Ishikawa (cell line): Measurements from ENCODE around the gene GALNT2.

Source experiments
- CEBPB ChIP-seq: IDR thresholded peaks from 2 replicates; pipeline ENCODE4 v1.6.1; 2012
- CREB1 ChIP-seq: IDR thresholded peaks from 2 replicates; pipeline ENCODE4 v1.6.1; 2012; ENCODE audit warnings: low read depth
- EGR1 ChIP-seq: IDR thresholded peaks from 2 replicates; pipeline ENCODE4 v1.6.1; 2012
- EP300 ChIP-seq: IDR thresholded peaks from 2 replicates; pipeline ENCODE4 v1.6.1; 2012; ENCODE audit warnings: borderline replicate concordance
- FOXM1 ChIP-seq: IDR thresholded peaks from 2 replicates; pipeline ENCODE4 v1.6.1; 2012; ENCODE audit warnings: low read depth, borderline replicate concordance
- NFIC ChIP-seq: IDR thresholded peaks from 2 replicates; pipeline ENCODE4 v1.6.1; 2012
- RAD21 ChIP-seq: IDR thresholded peaks from 2 replicates; pipeline ENCODE4 v1.6.1; 2012; ENCODE audit warnings: low read depth
- TAF1 ChIP-seq: IDR thresholded peaks from 2 replicates; pipeline ENCODE4 v1.6.1; 2012; ENCODE audit warnings: low read depth, mild to moderate bottlenecking
- TCF12 ChIP-seq: IDR thresholded peaks from 2 replicates; pipeline ENCODE4 v1.6.1; 2012; ENCODE audit warnings: low read depth
- TEAD4 ChIP-seq: IDR thresholded peaks from 2 replicates; pipeline ENCODE4 v1.6.1; 2012
- YY1 ChIP-seq: IDR thresholded peaks from 2 replicates; pipeline ENCODE4 v1.6.1; 2012; ENCODE audit warnings: low read depth
- ZBTB7A ChIP-seq: IDR thresholded peaks from 2 replicates; pipeline ENCODE4 v1.6.1; 2012; ENCODE audit warnings: low read depth
- TF ChIP-seq, protein P1 (sequence below): IDR thresholded peaks from 2 replicates; pipeline ENCODE4 v1.6.1; 2012; ENCODE audit warnings: low read depth, mild to moderate bottlenecking
- TF ChIP-seq, protein P2 (sequence below): IDR thresholded peaks from 2 replicates; pipeline ENCODE4 v1.6.1; 2012
- TF ChIP-seq, protein P3 (sequence below): IDR thresholded peaks from 2 replicates; pipeline ENCODE4 v1.6.1; 2012

The GALNT2 gene

DNA sequence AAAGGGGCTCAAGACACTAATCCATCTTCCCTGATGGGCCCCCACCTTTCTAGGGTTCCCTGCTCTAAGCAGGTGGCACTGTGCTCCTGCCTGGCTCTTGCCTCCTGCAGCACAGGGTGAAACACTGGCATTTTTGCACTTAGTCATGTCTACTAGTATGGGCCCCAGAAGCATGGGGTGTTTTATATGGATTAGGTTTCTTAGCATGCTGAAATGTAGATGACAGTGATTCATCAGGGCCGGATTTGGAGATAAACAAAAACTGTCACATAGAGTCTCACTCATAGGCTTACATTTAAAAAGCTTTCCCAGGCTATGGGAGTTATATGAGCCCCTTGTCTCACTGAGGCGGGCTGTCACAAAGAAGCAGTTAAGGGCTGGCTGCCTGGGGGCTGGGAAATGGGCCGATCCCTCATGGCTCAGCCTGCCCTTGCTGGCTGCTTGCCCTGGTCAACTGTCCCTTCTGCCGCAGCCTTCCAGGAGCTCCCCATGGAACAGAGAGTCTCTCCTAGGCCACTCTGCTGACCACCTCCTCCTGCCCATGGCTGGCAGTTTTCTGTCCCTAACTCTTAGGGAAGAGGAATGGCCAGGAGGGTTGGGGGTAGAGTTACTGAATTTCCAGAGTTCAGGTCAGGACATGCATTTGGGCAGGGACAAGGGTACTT is 6.5 kb downstream of the GALNT2 start:
- no peak for TF ChIP-seq TEAD4
- TF ChIP-seq TCF12 = no peak
- no peak for TF ChIP-seq TAF1
- no peak for TF ChIP-seq RAD21
- TF ChIP-seq, protein P1, sequence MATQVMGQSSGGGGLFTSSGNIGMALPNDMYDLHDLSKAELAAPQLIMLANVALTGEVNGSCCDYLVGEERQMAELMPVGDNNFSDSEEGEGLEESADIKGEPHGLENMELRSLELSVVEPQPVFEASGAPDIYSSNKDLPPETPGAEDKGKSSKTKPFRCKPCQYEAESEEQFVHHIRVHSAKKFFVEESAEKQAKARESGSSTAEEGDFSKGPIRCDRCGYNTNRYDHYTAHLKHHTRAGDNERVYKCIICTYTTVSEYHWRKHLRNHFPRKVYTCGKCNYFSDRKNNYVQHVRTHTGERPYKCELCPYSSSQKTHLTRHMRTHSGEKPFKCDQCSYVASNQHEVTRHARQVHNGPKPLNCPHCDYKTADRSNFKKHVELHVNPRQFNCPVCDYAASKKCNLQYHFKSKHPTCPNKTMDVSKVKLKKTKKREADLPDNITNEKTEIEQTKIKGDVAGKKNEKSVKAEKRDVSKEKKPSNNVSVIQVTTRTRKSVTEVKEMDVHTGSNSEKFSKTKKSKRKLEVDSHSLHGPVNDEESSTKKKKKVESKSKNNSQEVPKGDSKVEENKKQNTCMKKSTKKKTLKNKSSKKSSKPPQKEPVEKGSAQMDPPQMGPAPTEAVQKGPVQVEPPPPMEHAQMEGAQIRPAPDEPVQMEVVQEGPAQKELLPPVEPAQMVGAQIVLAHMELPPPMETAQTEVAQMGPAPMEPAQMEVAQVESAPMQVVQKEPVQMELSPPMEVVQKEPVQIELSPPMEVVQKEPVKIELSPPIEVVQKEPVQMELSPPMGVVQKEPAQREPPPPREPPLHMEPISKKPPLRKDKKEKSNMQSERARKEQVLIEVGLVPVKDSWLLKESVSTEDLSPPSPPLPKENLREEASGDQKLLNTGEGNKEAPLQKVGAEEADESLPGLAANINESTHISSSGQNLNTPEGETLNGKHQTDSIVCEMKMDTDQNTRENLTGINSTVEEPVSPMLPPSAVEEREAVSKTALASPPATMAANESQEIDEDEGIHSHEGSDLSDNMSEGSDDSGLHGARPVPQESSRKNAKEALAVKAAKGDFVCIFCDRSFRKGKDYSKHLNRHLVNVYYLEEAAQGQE = no peak
- TF ChIP-seq EP300 = no peak
- TF ChIP-seq EGR1 = no peak
- no peak for TF ChIP-seq ZBTB7A

DNA sequence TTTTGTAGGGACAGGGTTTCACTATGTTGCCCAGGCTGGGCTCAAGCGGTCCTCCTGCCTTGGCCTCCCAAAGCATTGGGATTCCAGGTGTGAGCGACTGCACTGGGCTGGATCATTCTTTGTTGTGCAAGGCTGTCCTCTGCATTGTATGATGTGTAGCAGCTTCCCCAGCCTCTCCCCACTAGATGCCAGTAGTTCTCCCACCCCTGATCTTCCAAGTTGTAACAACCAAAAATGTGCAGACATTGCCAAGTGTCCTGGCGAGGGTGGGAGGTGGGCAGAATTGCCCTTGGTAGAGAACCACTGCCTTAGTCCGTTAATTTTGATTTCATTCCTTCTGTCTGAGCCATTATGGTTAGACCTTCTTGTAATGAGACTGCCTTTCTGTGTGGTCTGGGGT is 7.2 kb downstream of the GALNT2 start:
- no peak for TF ChIP-seq CREB1
- TF ChIP-seq TAF1 = no peak
- no peak for TF ChIP-seq TEAD4
- TF ChIP-seq EGR1 = no peak
- TF ChIP-seq ZBTB7A = no peak
- no peak for TF ChIP-seq FOXM1
- no peak for TF ChIP-seq RAD21

DNA sequence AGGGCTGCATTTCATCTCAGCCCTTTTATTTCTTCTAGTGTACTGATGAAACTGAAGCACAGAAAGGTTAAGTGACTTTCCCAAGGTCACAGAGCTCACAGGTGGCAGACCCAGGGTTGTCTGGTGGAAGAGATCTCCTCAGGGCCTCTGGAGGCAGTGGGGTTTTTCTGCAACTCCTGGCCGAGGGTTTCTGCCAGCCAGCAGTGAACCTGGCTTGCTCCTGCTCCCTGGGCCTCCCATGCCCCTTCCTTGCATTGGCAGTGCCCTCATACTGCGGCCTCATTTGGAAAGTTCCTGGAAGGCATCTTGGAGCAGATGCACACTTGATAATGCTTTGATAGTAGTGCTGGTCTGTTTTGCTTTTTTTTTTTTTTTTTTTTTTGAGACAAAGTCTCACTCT is 7.7 kb downstream of the GALNT2 start:
- TF ChIP-seq, protein P1 = no peak
- TF ChIP-seq RAD21 (no peak), TCF12 (no peak)
- TF ChIP-seq, protein P2, sequence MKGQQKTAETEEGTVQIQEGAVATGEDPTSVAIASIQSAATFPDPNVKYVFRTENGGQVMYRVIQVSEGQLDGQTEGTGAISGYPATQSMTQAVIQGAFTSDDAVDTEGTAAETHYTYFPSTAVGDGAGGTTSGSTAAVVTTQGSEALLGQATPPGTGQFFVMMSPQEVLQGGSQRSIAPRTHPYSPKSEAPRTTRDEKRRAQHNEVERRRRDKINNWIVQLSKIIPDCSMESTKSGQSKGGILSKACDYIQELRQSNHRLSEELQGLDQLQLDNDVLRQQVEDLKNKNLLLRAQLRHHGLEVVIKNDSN = no peak

DNA sequence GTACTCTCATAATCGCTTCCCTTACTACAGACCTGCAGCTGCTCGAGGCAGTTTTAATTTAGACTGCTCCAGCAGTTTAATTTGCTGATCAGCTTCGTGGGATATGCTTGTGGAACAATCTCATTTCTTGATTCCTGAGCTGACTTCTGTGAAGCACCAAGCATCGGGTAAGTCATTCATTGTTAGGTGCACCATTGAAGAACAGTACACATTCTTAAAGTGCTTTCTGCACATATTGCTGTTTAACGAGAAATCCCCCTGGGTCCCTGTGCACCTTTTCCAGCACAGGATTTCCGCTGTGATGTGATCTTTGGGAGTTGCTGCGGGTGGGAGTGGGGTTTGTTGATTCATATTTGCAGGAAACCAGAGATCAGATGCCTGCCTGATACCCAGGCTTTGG is 9.1 kb downstream of the GALNT2 start:
- TF ChIP-seq TAF1 (no peak), EP300 (no peak), TCF12 (no peak), CREB1 (no peak), ZBTB7A (no peak), FOXM1 (no peak), CEBPB (no peak), YY1 (no peak), NFIC (no peak)
- TF ChIP-seq, protein P3, sequence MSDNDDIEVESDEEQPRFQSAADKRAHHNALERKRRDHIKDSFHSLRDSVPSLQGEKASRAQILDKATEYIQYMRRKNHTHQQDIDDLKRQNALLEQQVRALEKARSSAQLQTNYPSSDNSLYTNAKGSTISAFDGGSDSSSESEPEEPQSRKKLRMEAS = no peak
- TF ChIP-seq, protein P1 = no peak

DNA sequence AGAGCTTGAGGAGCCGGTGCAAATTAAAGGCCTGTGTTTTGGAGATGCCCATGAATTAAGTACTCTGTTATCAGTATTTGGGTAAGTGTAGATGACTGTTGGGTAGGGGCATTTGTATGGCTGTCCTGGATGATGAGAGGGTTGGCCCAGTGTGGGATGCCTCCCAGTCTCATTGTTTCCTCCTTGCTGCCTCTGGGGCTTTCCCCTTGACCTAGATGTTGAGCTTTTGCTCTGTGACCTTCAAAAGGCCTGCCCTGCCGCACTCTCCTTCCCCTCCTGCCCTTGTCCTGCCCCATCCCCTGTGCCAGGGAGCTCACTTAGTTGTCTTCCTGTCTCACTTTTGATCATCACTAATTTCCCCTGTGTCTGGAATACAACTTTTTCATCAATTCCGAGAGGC is 10.0 kb downstream of the GALNT2 start:
- no peak for TF ChIP-seq TEAD4
- TF ChIP-seq, protein P3 = no peak
- no peak for TF ChIP-seq NFIC
- TF ChIP-seq, protein P2 = no peak
- no peak for TF ChIP-seq EP300
- no peak for TF ChIP-seq RAD21
- TF ChIP-seq, protein P1 = no peak
- TF ChIP-seq TCF12 = no peak
- no peak for TF ChIP-seq YY1
- TF ChIP-seq CREB1 = no peak
- no peak for TF ChIP-seq FOXM1
- TF ChIP-seq ZBTB7A = no peak
- TF ChIP-seq EGR1 = no peak
- no peak for TF ChIP-seq TAF1
- TF ChIP-seq CEBPB = no peak
